Calu3 (cell line): ENCODE results near the gene RXRA. TPM values are rescaled to one million over a fixed set of nuclear protein-coding genes. Genes with fewer than 3 reads are reported as not detected.

Source experiments
- BruUV-seq: library from RNA; stranded (reverse); fragments of 400-500 nt; replicated peaks from 2 replicates; lab custom pipeline; 2021; lab: Mats Ljungman, UMichigan
- CTCF ChIA-PET: fragments of 300-600 bp; sonication (Branson Sonifier 250); formaldehyde crosslinking; loops from one replicate; lab custom pipeline; 2022; ENCODE audit warnings: antibody characterized with exemption; lab: Charles Lee
- DNase-seq: peaks from one replicate; pipeline ENCODE4 v3.0.0; 2022
- H3K27ac Mint-ChIP-seq: one replicate; pipeline ENCODE4 v1.8.0; 2022; ENCODE audit warnings: mixed read lengths; ENCODE audit not compliant: unreplicated experiment
- H3K27me3 Mint-ChIP-seq: one replicate; pipeline ENCODE4 v1.8.0; 2022; ENCODE audit warnings: mixed read lengths; ENCODE audit not compliant: unreplicated experiment
- H3K36me3 Mint-ChIP-seq: one replicate; pipeline ENCODE4 v1.8.0; 2022; ENCODE audit warnings: mild to moderate bottlenecking, moderate library complexity, mixed read lengths; ENCODE audit not compliant: insufficient read depth, unreplicated experiment
- H3K4me1 Mint-ChIP-seq: one replicate; pipeline ENCODE4 v1.8.0; 2022; ENCODE audit warnings: mild to moderate bottlenecking, low read depth, mixed read lengths; ENCODE audit not compliant: unreplicated experiment
- H3K4me3 Mint-ChIP-seq: one replicate; pipeline ENCODE4 v1.8.0; 2022; ENCODE audit warnings: mild to moderate bottlenecking, low read depth, moderate library complexity, mixed read lengths; ENCODE audit not compliant: unreplicated experiment
- H3K9me3 Mint-ChIP-seq: one replicate; pipeline ENCODE4 v1.8.0; 2022; ENCODE audit warnings: low read depth, mixed read lengths; ENCODE audit not compliant: unreplicated experiment
- intact Hi-C: fragments of 100-400 bp; cut with micrococcal nuclease; formaldehyde crosslinking; loops from one replicate; pipeline ENCODE4 v1.10.0; 2022; ENCODE audit not compliant: unreplicated experiment
- total RNA-seq: library from RNA; stranded (reverse); gene quantifications from 2 replicates; pipeline ENCODE4 v1.2.3, GENCODE V29; 2022
- TF ChIP-seq, protein P1 (sequence below): fragments of 200-600 bp; IDR thresholded peaks from one replicate; pipeline ENCODE4 v1.8.0; 2022; ENCODE audit warnings: antibody characterized with exemption; ENCODE audit not compliant: unreplicated experiment

The RXRA gene
- total RNA-seq, 1 experiment from 2014 or later = 15.0 TPM

DNA sequence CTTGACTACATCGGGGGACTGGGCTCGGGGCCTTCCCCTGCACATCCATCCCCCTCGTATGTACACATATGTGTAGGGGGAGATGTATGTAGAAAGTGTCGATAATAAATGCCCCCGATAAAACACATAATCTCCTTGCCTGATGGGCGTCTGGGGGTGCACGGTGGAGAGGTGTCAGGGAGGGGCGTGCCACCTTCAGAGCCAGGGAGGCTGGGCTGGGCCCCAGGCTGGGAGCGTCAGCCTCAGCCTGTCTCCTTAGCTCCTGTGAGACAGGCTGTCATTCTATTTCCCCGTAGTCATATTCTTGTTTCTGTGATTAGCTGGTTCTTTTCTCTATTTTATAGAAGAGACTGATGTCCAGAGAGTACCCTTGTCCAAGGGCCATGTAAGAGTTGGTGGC is 4.7 kb upstream of the RXRA start:
- intact Hi-C loops = loop anchor here (10.0 kb wide), 1 partner anchor 113 kb away; no protein-coding TSS in a partner anchor
- TF ChIP-seq, protein P1, sequence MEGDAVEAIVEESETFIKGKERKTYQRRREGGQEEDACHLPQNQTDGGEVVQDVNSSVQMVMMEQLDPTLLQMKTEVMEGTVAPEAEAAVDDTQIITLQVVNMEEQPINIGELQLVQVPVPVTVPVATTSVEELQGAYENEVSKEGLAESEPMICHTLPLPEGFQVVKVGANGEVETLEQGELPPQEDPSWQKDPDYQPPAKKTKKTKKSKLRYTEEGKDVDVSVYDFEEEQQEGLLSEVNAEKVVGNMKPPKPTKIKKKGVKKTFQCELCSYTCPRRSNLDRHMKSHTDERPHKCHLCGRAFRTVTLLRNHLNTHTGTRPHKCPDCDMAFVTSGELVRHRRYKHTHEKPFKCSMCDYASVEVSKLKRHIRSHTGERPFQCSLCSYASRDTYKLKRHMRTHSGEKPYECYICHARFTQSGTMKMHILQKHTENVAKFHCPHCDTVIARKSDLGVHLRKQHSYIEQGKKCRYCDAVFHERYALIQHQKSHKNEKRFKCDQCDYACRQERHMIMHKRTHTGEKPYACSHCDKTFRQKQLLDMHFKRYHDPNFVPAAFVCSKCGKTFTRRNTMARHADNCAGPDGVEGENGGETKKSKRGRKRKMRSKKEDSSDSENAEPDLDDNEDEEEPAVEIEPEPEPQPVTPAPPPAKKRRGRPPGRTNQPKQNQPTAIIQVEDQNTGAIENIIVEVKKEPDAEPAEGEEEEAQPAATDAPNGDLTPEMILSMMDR = no peak
- Mint-ChIP-seq H3K27me3 (peaks cover 12% of the 10 kb centered on the region), H3K36me3 (peaks cover 6% of the 10 kb centered on the region), H3K9me3 (no peaks in the 10 kb centered on the region), H3K4me3 (no peak overlapping the region), H3K27ac (no peak overlapping the region), H3K4me1 (no peaks in the 10 kb centered on the region)
- CTCF ChIA-PET = no interaction called here
- no peak for DNase-seq
- BruUV-seq = no TSS peak

DNA sequence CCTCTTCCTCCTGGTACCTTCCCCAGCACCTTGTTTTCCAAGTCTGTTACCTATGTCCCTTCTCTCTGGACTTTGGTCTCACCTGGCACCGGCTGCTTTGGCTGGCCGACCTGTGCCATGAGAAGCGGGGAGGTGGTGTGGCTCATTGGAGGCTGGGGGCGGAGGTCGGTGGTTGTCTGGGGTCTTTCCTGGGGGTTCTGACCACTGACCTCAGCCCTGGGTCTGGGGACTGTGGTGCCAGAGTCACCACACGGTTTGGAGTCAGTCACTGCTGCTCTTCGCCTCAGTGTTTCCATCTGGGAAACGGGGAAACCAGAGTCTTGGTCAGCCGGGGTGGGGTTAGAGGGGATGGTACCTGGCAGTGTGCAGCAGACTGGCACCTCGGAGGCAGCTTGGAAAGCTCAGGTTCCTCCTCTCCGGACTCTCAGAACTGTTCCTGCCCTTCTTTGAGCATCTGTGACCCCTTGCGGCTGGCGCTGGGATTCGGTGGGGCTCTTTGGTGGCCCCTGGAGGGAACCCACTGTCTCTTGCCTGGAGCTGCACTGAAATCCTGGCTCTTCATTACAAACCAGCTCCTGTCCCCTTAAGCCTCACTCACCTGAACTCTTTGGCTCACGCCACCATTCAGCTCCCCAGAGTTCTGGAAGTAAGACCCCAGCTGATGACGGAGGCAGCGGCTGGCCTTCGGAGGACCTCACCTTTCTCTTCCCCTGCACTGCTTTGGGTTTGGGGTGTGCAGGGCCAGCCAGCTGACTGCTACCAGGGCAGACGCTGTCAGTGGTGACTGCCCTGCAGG is 4.1 kb upstream of the RXRA start:
- intact Hi-C loops = loop anchor here (10.0 kb wide), 1 partner anchor 113 kb away; no protein-coding TSS in a partner anchor
- CTCF ChIA-PET = no interaction called here
- Mint-ChIP-seq H3K27me3 (peaks cover 6% of the 10 kb centered on the region), H3K4me1 (no peaks in the 10 kb centered on the region), H3K27ac (no peak overlapping the region), H3K36me3 (peaks cover 8% of the 10 kb centered on the region), H3K4me3 (no peak overlapping the region), H3K9me3 (no peaks in the 10 kb centered on the region)
- BruUV-seq = no TSS peak
- DNase-seq = no peak
- TF ChIP-seq, protein P1 = no peak

DNA sequence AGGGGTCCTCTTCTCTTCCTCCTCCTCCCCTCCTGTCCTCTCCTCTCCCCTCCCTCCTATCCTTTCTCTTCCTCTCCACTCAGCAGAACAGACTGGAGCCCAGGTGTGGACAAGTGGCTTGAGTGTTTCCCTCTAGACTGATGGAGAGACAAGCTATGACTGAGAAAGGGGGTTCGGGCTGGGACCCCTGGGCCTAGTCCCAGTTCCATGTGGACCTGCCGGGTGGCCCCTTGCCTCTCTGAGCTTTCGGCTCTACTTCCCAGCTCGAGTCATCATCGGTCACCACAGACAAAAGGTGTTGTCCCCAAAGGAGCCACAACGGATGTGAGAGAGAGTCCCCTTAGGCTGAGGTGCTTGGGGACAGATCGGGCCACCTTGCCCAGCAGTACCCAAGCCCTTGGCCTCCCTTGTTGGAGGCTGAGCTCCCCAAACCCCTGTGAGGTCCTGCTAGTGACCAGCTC is 3.4 kb upstream of the RXRA start:
- peaks cover 15% of the 10 kb centered on the region for H3K36me3 Mint-ChIP-seq
- no peaks in the 10 kb centered on the region for H3K27me3 Mint-ChIP-seq
- H3K4me1 Mint-ChIP-seq = no peaks in the 10 kb centered on the region
- TF ChIP-seq, protein P1 = no peak
- no peak overlapping the region for H3K4me3 Mint-ChIP-seq
- no TSS peak for BruUV-seq
- no peaks in the 10 kb centered on the region for H3K9me3 Mint-ChIP-seq
- intact Hi-C loops = loop anchor here (10.0 kb wide), 1 partner anchor 112 kb away; no protein-coding TSS in a partner anchor
- DNase-seq = no peak
- H3K27ac Mint-ChIP-seq = no peak overlapping the region
- CTCF ChIA-PET = no interaction called here

DNA sequence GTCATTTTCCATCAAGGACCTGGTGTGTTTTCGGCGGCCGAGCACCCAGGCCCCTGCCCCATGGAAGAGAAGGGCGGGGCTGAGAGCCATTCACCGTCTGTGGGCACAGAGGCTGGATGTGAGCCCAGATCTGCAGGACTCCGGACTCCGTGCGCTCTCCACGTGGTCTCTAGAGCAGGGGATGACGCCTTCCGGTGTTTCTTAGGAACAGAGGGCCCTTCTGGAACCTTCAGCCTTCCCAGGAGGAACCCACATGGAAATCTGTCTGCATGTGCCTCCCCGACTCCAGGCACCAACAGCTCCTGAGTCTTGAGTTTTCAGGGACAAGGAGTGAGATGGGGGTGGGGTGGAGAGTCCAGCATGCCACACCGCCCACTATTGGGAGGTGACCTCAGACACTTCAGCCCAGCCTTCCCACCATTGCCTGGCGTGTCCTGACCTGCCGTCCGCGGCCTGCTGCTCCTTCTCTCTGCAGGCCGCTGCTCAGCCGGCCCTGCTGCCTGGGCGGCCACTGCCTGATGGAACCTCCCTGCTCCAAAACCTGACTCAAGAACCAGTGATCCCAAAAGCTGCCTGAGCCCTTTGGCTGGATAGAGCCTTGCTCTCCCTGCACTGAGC is 2.4 kb upstream of the RXRA start:
- intact Hi-C loops = loop anchor here (10.0 kb wide), 1 partner anchor 111 kb away; no protein-coding TSS in a partner anchor
- no peak for DNase-seq
- H3K4me1 Mint-ChIP-seq = peaks cover under 1% of the 10 kb centered on the region
- no peaks in the 10 kb centered on the region for H3K9me3 Mint-ChIP-seq
- CTCF ChIA-PET = interaction anchor here (0.9 to 1.1 kb wide), 2 partner anchors 54 to 120 kb away, joined by 3 to 4 read pairs; no protein-coding TSS in a partner anchor
- TF ChIP-seq, protein P1 = no peak
- H3K27ac Mint-ChIP-seq = no peak overlapping the region
- no peak overlapping the region for H3K4me3 Mint-ChIP-seq
- BruUV-seq = no TSS peak
- peaks cover 15% of the 10 kb centered on the region for H3K36me3 Mint-ChIP-seq
- H3K27me3 Mint-ChIP-seq = no peaks in the 10 kb centered on the region
